Vagina (tissue), 2 donors: Measurements from ENCODE around the gene DOCK1.

Experiments
- CTCF ChIP-seq, 3 experiments: fragments of 450-650 bp in 2 of 3; fragments of 200-600 bp in 1 of 3; sonication (generic) in 1 of 3; IDR thresholded peaks; one replicate each; pipeline ENCODE4 v1.5.1; 2017 to 2019; ENCODE audit warnings: antibody characterized with exemption in 3 of 3, mild to moderate bottlenecking in 2 of 3, moderate library complexity in 2 of 3
- POLR2A ChIP-seq, 2 donors: fragments of 450-650 bp; IDR thresholded peaks; one replicate each; pipeline ENCODE4 v1.6.1; 2017; ENCODE audit warnings: antibody characterized with exemption in 2 of 2, mild to moderate bottlenecking in 2 of 2, moderate library complexity in 2 of 2
- POLR2AphosphoS5 ChIP-seq, 2 donors: sonication (generic); formaldehyde crosslinking; IDR thresholded peaks; one replicate each; pipeline ENCODE4 v1.9.0; 2017; ENCODE audit warnings: antibody characterized with exemption in 2 of 2, mild to moderate bottlenecking in 2 of 2, low read depth in 1 of 2; ENCODE audit not compliant: insufficient read depth in 1 of 2

GRCh38 chr10:126917375-126917774, 12.1 kb downstream of the DOCK1 start:
- no peak for TF ChIP-seq CTCF (IDR thresholded peaks at IDR 0.05)
- TF ChIP-seq POLR2A (IDR thresholded peaks at IDR 0.05) = no peak
- no peak for TF ChIP-seq POLR2AphosphoS5 (IDR thresholded peaks at IDR 0.05; ENCODE audit: insufficient read depth in 1 of 2, low read depth in 1 of 2)
